ENCODE measurements around the gene CYP21A2. TPM values are rescaled to one million over a fixed set of nuclear protein-coding genes. Genes with fewer than 3 reads are reported as not detected.

CYP21A2 gene
- total and polyA plus RNA-seq, 2 of the 8 experiments (the other 6 are each of a cell fraction or from before 2014, with no cell fraction given): 0.22 to 0.23 TPM

GRCh38 chr6:32086661-32087573 lies 48.7 kb downstream of the CYP21A2 start (continued):
- TF ChIP-seq KDM4A (IDR thresholded peaks at IDR 0.05; ENCODE audit: low read depth, low read length, severe bottlenecking) (peak; percentile 47), E2F6 (IDR thresholded peaks at IDR 0.05) (peak; percentile 98), MAX (IDR thresholded peaks at IDR 0.05) (peak; percentile 95)
